HCT116 (cell line): Measurements from ENCODE around the gene KDM1B. TPM values are rescaled to one million over a fixed set of nuclear protein-coding genes. Genes with fewer than 3 reads are reported as not detected.
A peak's percentile ranks its signal among the peaks of the same experiment; 100 is the strongest.

Experiments
- ATAC-seq: fragments of 200-7000 bp; cut with Tn5 transposase; 2 replicates; pipeline ENCODE4 v1.9.1; 2020; ENCODE audit warnings: mild to moderate bottlenecking, moderate library complexity
- BruUV-seq: library from RNA; stranded (reverse); fragments of 400-500 nt; replicated peaks from 2 replicates; lab custom pipeline; 2021; lab: Mats Ljungman, UMichigan
- CTCF ChIA-PET: fragments of 300-600 bp; sonication (Branson Sonifier 250); formaldehyde crosslinking; loops from one replicate; lab custom pipeline; 2021; ENCODE audit warnings: antibody characterized with exemption; lab: Charles Lee
- POLR2A ChIA-PET: fragments of 300-600, 350-600 bp; sonication (Branson Sonifier 250); formaldehyde crosslinking; loops from one replicate; lab custom pipeline; 2021; ENCODE audit warnings: antibody characterized with exemption; lab: Charles Lee
- RAD21 ChIA-PET, 2 experiments: fragments of 300-600 bp; sonication (Branson Sonifier 250); formaldehyde crosslinking; loops; one replicate each; lab custom pipeline; 2023; ENCODE audit warnings: low total read pairs in 2 of 2; ENCODE audit not compliant: uncharacterized antibody in 2 of 2, unreplicated experiment in 2 of 2, low non-redundant PET in 1 of 2; lab: Charles Lee
- DNase-seq: peaks from one replicate; pipeline ENCODE4 v3.0.0-alpha.2; 2010; ENCODE audit warnings: low read depth, low spot score
- H2AFZ ChIP-seq: fragments of 200-600 bp; shearing (Covaris generic), sonication (generic); 2 replicates; pipeline ENCODE4 v1.6.1; 2017; ENCODE audit warnings: low read depth, mixed run types, mixed read lengths, antibody characterized with exemption, low read length; ENCODE audit not compliant: poor library complexity, severe bottlenecking
- H3K27ac ChIP-seq: 2 replicates; pipeline ENCODE4 v1.5.1; 2012; ENCODE audit warnings: low read depth, low read length
- H3K27me3 ChIP-seq: fragments of 200-600 bp; sonication (generic); 2 replicates; pipeline ENCODE4 v1.6.1; 2016; ENCODE audit warnings: mixed run types, low read length, mixed read lengths; ENCODE audit not compliant: insufficient read depth
- H3K36me3 ChIP-seq, 2 experiments: fragments of 200-500 bp in 1 of 2; fragments of 200-600 bp in 1 of 2; sonication (Bioruptor generic) in 1 of 2; sonication (generic) in 1 of 2; 2 replicates each; pipeline versions ENCODE4 v1.5.1 to v1.6.1; 2014 to 2016; ENCODE audit warnings: low read length in 2 of 2, inconsistent platforms in 1 of 2, mixed read lengths in 1 of 2, mixed run types in 1 of 2; ENCODE audit not compliant: insufficient read depth in 2 of 2, control insufficient read depth in 1 of 2
- H3K4me1 ChIP-seq, 2 experiments: fragments of 200-600 bp in 1 of 2; sonication (generic) in 1 of 2; 2 replicates each; pipeline versions ENCODE4 v1.5.1 to v1.6.1; 2012 to 2017; ENCODE audit warnings: low read length in 2 of 2, inconsistent platforms in 1 of 2, mild to moderate bottlenecking in 1 of 2, mixed read lengths in 1 of 2, mixed run types in 1 of 2, moderate library complexity in 1 of 2; ENCODE audit not compliant: insufficient read depth in 2 of 2, control insufficient read depth in 1 of 2
- H3K4me2 ChIP-seq: fragments of 200-600 bp; sonication (generic); 2 replicates; pipeline ENCODE4 v1.6.1; 2017; ENCODE audit warnings: mixed run types, low read length, mixed read lengths
- H3K4me3 ChIP-seq, 2 experiments: fragments of 200-600 bp in 1 of 2; sonication (generic) in 1 of 2; replicated peaks in 1 of 2; 2 replicates each; pipeline ENCODE4 v1.5.1; 2011 to 2016; ENCODE audit warnings: low read length in 2 of 2, control low read depth in 1 of 2, low read depth in 1 of 2, mild to moderate bottlenecking in 1 of 2, mixed read lengths in 1 of 2, mixed run types in 1 of 2
- H3K79me2 ChIP-seq: fragments of 200-600 bp; sonication (generic); 2 replicates; pipeline ENCODE4 v1.6.1; 2017; ENCODE audit warnings: mild to moderate bottlenecking, mixed run types, low read length, moderate library complexity, mixed read lengths; ENCODE audit not compliant: insufficient read depth
- H3K9ac ChIP-seq: fragments of 200-600 bp; sonication (generic); 2 replicates; pipeline ENCODE4 v1.6.1; 2016; ENCODE audit warnings: low read length, mixed read lengths
- H3K9me2 ChIP-seq: fragments of 200-600 bp; sonication (generic), shearing (Covaris generic); 2 replicates; pipeline ENCODE4 v1.6.1; 2017; ENCODE audit warnings: mixed run types, mild to moderate bottlenecking, moderate library complexity; ENCODE audit not compliant: insufficient read depth
- H3K9me3 ChIP-seq, 2 experiments: fragments of 200-500 bp in 1 of 2; fragments of 200-600 bp in 1 of 2; sonication (Bioruptor generic) in 1 of 2; sonication (generic) in 1 of 2; 2 replicates each; pipeline ENCODE4 v1.6.1; 2014 to 2017; ENCODE audit warnings: low read length in 2 of 2, mixed read lengths in 2 of 2, inconsistent platforms in 1 of 2, low read depth in 1 of 2, mild to moderate bottlenecking in 1 of 2, mixed run types in 1 of 2, moderate library complexity in 1 of 2; ENCODE audit not compliant: control insufficient read depth in 1 of 2, insufficient read depth in 1 of 2
- H4K20me1 ChIP-seq: fragments of 200-600 bp; sonication (generic), shearing (Covaris generic); 2 replicates; pipeline ENCODE4 v1.6.1; 2017; ENCODE audit warnings: mixed run types, mild to moderate bottlenecking, moderate library complexity; ENCODE audit not compliant: insufficient read depth
- ATF3 ChIP-seq: IDR thresholded peaks from 2 replicates; pipeline ENCODE4 v1.6.1; 2012
- CBX3 ChIP-seq: IDR thresholded peaks from 2 replicates; pipeline ENCODE4 v1.6.1; 2012; ENCODE audit warnings: low read depth
- CEBPB ChIP-seq: IDR thresholded peaks from 2 replicates; pipeline ENCODE4 v1.6.1; 2012; ENCODE audit warnings: low read depth
- ELF1 ChIP-seq: IDR thresholded peaks from 2 replicates; pipeline ENCODE4 v1.6.1; 2012; ENCODE audit warnings: low read depth, borderline replicate concordance
- EZH2 ChIP-seq: fragments of 200-600 bp; sonication (generic); IDR thresholded peaks from 2 replicates; pipeline ENCODE4 v1.6.1; 2017; ENCODE audit warnings: antibody characterized with exemption, mixed run types
- FOSL1 ChIP-seq: IDR thresholded peaks from 2 replicates; pipeline ENCODE4 v1.6.1; 2012; ENCODE audit warnings: low read depth
- JUND ChIP-seq: IDR thresholded peaks from 2 replicates; pipeline ENCODE4 v1.6.1; 2012
- MAX ChIP-seq: IDR thresholded peaks from 2 replicates; pipeline ENCODE4 v1.6.1; 2012
- POLR2A ChIP-seq: IDR thresholded peaks from 2 replicates; pipeline ENCODE4 v1.7.0; 2011; ENCODE audit warnings: borderline replicate concordance; ENCODE audit not compliant: insufficient read depth, insufficient read length; ENCODE audit errors: extremely low read depth
- POLR2AphosphoS5 ChIP-seq: IDR thresholded peaks from 2 replicates; pipeline ENCODE4 v1.6.1; 2011; ENCODE audit warnings: mild to moderate bottlenecking, low read depth, low read length, moderate library complexity
- RAD21 ChIP-seq: IDR thresholded peaks from 2 replicates; pipeline ENCODE4 v1.6.1; 2012; ENCODE audit warnings: low read depth, mild to moderate bottlenecking
- SIN3A ChIP-seq: IDR thresholded peaks from 2 replicates; pipeline ENCODE4 v1.6.1; 2012; ENCODE audit warnings: low read depth
- TCF7L2 ChIP-seq: IDR thresholded peaks from 2 replicates; pipeline ENCODE4 v1.7.0; 2011; ENCODE audit warnings: borderline replicate concordance, inconsistent platforms; ENCODE audit not compliant: insufficient read depth, insufficient read length; ENCODE audit errors: extremely low read depth
- YY1 ChIP-seq: IDR thresholded peaks from 2 replicates; pipeline ENCODE4 v1.6.1; 2011; ENCODE audit warnings: low read length, low read depth, moderate library complexity, mild to moderate bottlenecking; ENCODE audit not compliant: insufficient replicate concordance; ENCODE audit errors: extremely low read depth
- ZFX ChIP-seq: fragments of 450-650 bp; IDR thresholded peaks from 2 replicates; pipeline ENCODE4 v1.6.1; 2017
- ZNF274 ChIP-seq: fragments of 200-500 bp; sonication (Bioruptor generic); IDR thresholded peaks from 2 replicates; pipeline ENCODE4 v1.6.1; 2014; ENCODE audit warnings: mild to moderate bottlenecking, low read depth, low read length, inconsistent platforms
- intact Hi-C: fragments of 100-400 bp; cut with micrococcal nuclease; formaldehyde crosslinking; loops from 2 replicates; pipeline ENCODE4 v1.10.0; 2022
- total RNA-seq: library from RNA; stranded (reverse); gene quantifications from one replicate; pipeline ENCODE4 v1.2.1, GENCODE V29; 2021; ENCODE audit not compliant: unreplicated experiment

The KDM1B gene
- total RNA-seq, 1 experiment from 2014 or later: 24.5 TPM

DNA sequence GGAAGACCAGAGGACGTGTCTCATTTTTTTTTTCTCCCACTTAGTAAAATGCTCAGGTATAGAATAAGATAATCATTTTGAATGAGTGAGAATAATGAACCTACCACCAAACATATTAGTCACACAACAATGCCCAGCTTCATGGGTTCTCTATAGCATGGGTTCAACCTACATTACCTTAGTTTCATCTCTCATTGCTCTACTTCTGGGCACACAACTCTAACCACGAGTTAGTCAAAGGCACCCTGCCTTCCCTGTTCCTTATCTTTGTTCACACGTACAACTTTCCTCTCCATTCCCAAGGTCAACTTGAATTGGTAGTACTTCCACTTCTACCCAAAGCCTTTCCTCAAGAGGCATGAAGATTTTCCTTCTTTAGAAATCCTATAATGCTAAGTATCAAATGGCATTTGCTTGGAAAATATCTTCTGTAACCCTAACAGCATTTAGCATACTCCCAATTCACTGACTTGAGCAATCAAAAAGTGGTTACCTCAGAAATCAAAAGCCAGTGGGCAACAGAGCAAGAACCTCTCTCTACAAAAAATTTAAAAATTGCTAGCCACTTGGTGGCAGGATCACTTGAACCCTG is 88.2 kb downstream of the KDM1B start:
- 0 out of 2 replicates have a peak overlapping the region, but pooled peaks have one; percentile 13 for H3K4me2 ChIP-seq
- POLR2A ChIA-PET: no interaction called here
- no TSS peak for BruUV-seq

GRCh38 chr6:18244251-18244650 is 89.0 kb downstream of the KDM1B start:
- ChIA-PET POLR2A (no interaction called here), CTCF (no interaction called here)
- no TSS peak for BruUV-seq
- no peak overlapping the region for H3K4me2 ChIP-seq
- H3K9me3 ChIP-seq: no peaks in the 10 kb centered on the region
- no peak overlapping the region for H3K9ac ChIP-seq
- no peaks in the 10 kb centered on the region for H3K9me2 ChIP-seq
- peaks cover 10 to 37% of the 10 kb centered on the region in 2 experiments; a peak in 3 of 4 replicates for H3K4me1 ChIP-seq
- peaks cover 100% of the 10 kb centered on the region for H3K79me2 ChIP-seq
- DNase-seq: no peak
- peaks cover 22 to 66% of the 10 kb centered on the region in 2 experiments for H3K36me3 ChIP-seq
- no peak overlapping the region for H3K27ac ChIP-seq
- H3K27me3 ChIP-seq: no peaks in the 10 kb centered on the region
- TF ChIP-seq CBX3 (no peak), YY1 (no peak), JUND (no peak)
- TF ChIP-seq, all 23 proteins: peak for 0
- no peak overlapping the region for H2AFZ ChIP-seq
- RAD21 ChIA-PET: no interaction called here
- intact Hi-C loops: no loop called here
- peaks cover 22% of the 10 kb centered on the region; the same call in 1 of the 2 replicates for H4K20me1 ChIP-seq
- ATAC-seq: no peak
- H3K4me3 ChIP-seq: no peak overlapping the region

More for the DNA sequence above, 88.2 kb downstream of the KDM1B start:
- H3K27ac ChIP-seq: no peak overlapping the region
- H3K9me3 ChIP-seq: no peaks in the 10 kb centered on the region
- intact Hi-C loops: no loop called here
- no peaks in the 10 kb centered on the region for H3K27me3 ChIP-seq
- no peak overlapping the region for H2AFZ ChIP-seq
- H3K4me3 ChIP-seq: no peak overlapping the region
- H3K9ac ChIP-seq: no peak overlapping the region
- peaks cover 10 to 37% of the 10 kb centered on the region in 2 experiments; a peak in 3 of 4 replicates for H3K4me1 ChIP-seq
- H3K9me2 ChIP-seq: no peaks in the 10 kb centered on the region
- no peak for DNase-seq
- ChIA-PET RAD21 (no interaction called here), CTCF (no interaction called here)
- H3K36me3 ChIP-seq: peaks cover 16 to 61% of the 10 kb centered on the region in 2 experiments
- H4K20me1 ChIP-seq: peaks cover 22% of the 10 kb centered on the region; the same call in 1 of the 2 replicates
- H3K79me2 ChIP-seq: peaks cover 100% of the 10 kb centered on the region
- ATAC-seq: no peak
- TF ChIP-seq POLR2AphosphoS5 (no peak), CEBPB (no peak), SIN3A (no peak), MAX (no peak), YY1 (no peak), ATF3 (no peak), CBX3 (no peak), EZH2 (no peak), TCF7L2 (no peak), RAD21 (no peak), FOSL1 (no peak), ZFX (no peak), ELF1 (no peak), ZNF274 (no peak), POLR2A (no peak)
